K562 (cell line): ENCODE results near the gene DAD1. TPM values are rescaled to one million over a fixed set of nuclear protein-coding genes. Genes with fewer than 3 reads are reported as not detected.

Source experiments
- ATAC-seq: fragments of 200-7000 bp; cut with Tn5 transposase; 3 replicates; pipeline ENCODE4 v1.9.1; 2020; ENCODE audit warnings: moderate library complexity
- BruUV-seq: library from RNA; stranded (reverse); fragments of 400-500 nt; replicated peaks from 2 replicates; lab custom pipeline; 2021; lab: Mats Ljungman, UMichigan
- CTCF ChIA-PET: fragments of 300-600 bp; formaldehyde crosslinking; extraction: SDS; loops from one replicate; lab custom pipeline; 2021; ENCODE audit warnings: low intra/inter-chr PET ratio; lab: Yijun Ruan, JAX
- POLR2A ChIA-PET: fragments of 300-600, 350-650 bp; sonication (Branson Sonifier 250); formaldehyde crosslinking; extraction: SDS; loops from one replicate; lab custom pipeline; 2021; ENCODE audit warnings: antibody characterized with exemption, inconsistent platforms; lab: Yijun Ruan, JAX
- DNase-seq, 4 experiments: peaks; one replicate each; pipeline versions ENCODE4 v3.0.0 to v3.0.0-alpha.2; 2011 to 2018; ENCODE audit warnings: low spot score in 3 of 4, mixed read lengths in 3 of 4; ENCODE audit errors: extremely low read depth in 1 of 4
- FAIRE-seq: peaks from 2 replicates; lab custom pipeline; 2011; peaks lifted over from hg19 to GRCh38; lab: Jason Lieb, UNC
- H2AFZ ChIP-seq: 2 replicates; pipeline ENCODE4 v1.6.0; 2011; ENCODE audit warnings: low read depth, low read length, control low read depth, inconsistent platforms
- H3K27ac ChIP-seq: fragments of 200-600 bp; 3 replicates; pipeline ENCODE4 v1.8.0; 2011; ENCODE audit warnings: low read depth, mild to moderate bottlenecking, control low read depth, inconsistent platforms, low read length, moderate library complexity, mixed read lengths; ENCODE audit errors: extremely low read depth
- H3K27me3 ChIP-seq, 2 experiments: fragments of 300-600 bp in 1 of 2; 2 replicates in 1 of 2; 3 replicates in 1 of 2; pipeline versions ENCODE4 v1.6.0 to v1.8.0; 2011; ENCODE audit warnings: inconsistent platforms in 2 of 2, low read length in 2 of 2, mild to moderate bottlenecking in 1 of 2, mixed read lengths in 1 of 2, moderate library complexity in 1 of 2; ENCODE audit not compliant: control insufficient read depth in 2 of 2, insufficient read depth in 2 of 2
- H3K36me3 ChIP-seq: fragments of 300-600 bp; 3 replicates; pipeline ENCODE4 v1.8.0; 2011; ENCODE audit warnings: mild to moderate bottlenecking, low read length, inconsistent platforms; ENCODE audit not compliant: control insufficient read depth, insufficient read depth
- H3K4me1 ChIP-seq, 2 experiments: fragments of 200-600 bp in 1 of 2; replicated peaks in 1 of 2; 2 replicates in 1 of 2; 3 replicates in 1 of 2; pipeline versions ENCODE4 v1.5.1 to v1.8.0; 2011; ENCODE audit warnings: inconsistent platforms in 2 of 2, low read length in 2 of 2, mild to moderate bottlenecking in 1 of 2, mixed read lengths in 1 of 2, moderate library complexity in 1 of 2; ENCODE audit not compliant: control insufficient read depth in 2 of 2, insufficient read depth in 2 of 2
- H3K4me2 ChIP-seq: 2 replicates; pipeline ENCODE4 v1.6.1; 2011; ENCODE audit warnings: low read length, control low read depth, inconsistent platforms, mixed read lengths; ENCODE audit not compliant: insufficient read depth
- H3K4me3 ChIP-seq: fragments of 200-600 bp; sonication (generic), shearing (Covaris generic); 2 replicates; pipeline ENCODE4 v1.5.1; 2016; ENCODE audit warnings: control low read depth, inconsistent platforms
- H3K79me2 ChIP-seq: fragments of 200-600 bp; 3 replicates; pipeline ENCODE4 v1.8.0; 2011; ENCODE audit warnings: low read length, inconsistent platforms; ENCODE audit not compliant: control insufficient read depth, insufficient read depth
- H3K9ac ChIP-seq, 2 experiments: 2 replicates each; pipeline versions ENCODE4 v1.6.0 to v1.6.1; 2011; ENCODE audit warnings: low read depth in 2 of 2, low read length in 2 of 2, control low read depth in 1 of 2, inconsistent platforms in 1 of 2, mild to moderate bottlenecking in 1 of 2, mixed read lengths in 1 of 2; ENCODE audit not compliant: insufficient read depth in 1 of 2
- H3K9me1 ChIP-seq: one replicate; pipeline ENCODE4 v1.6.0; 2011; ENCODE audit warnings: inconsistent platforms, mild to moderate bottlenecking, low read length, moderate library complexity; ENCODE audit not compliant: control insufficient read depth, insufficient read depth
- H3K9me3 ChIP-seq: replicated peaks from 2 replicates; pipeline ENCODE4 v1.5.1; 2011; ENCODE audit warnings: low read depth, low read length, inconsistent platforms; ENCODE audit not compliant: control insufficient read depth, insufficient read depth
- H4K20me1 ChIP-seq: replicated peaks from 2 replicates; pipeline ENCODE4 v1.6.1; 2011; ENCODE audit warnings: low read length, inconsistent platforms, mixed read lengths; ENCODE audit not compliant: control insufficient read depth, insufficient read depth
- CREM ChIP-seq: IDR thresholded peaks from 2 replicates; pipeline ENCODE4 v1.6.1; 2014; ENCODE audit warnings: antibody characterized with exemption, low read depth
- ESRRB ChIP-seq: fragments of 250-450 bp; sonication (Bioruptor Pico); IDR thresholded peaks from 2 replicates; pipeline ENCODE4 v1.5.0; 2020; ENCODE audit warnings: mild to moderate bottlenecking, moderate library complexity, borderline replicate concordance
- FOXA1 ChIP-seq: fragments of 450-650 bp; IDR thresholded peaks from 2 replicates; pipeline ENCODE4 v1.6.1; 2016; ENCODE audit warnings: mild to moderate bottlenecking, borderline replicate concordance
- GATAD2A ChIP-seq: fragments of 450-650 bp; IDR thresholded peaks from 2 replicates; pipeline ENCODE4 v1.6.1; 2017
- GTF2E2 ChIP-seq: fragments of 200-800 bp; sonication (Bioruptor generic); IDR thresholded peaks from 2 replicates; pipeline ENCODE4 v1.6.1; 2016; ENCODE audit warnings: missing genetic modification characterization, missing compliant biosample characterization
- KAT2B ChIP-seq: IDR thresholded peaks from one replicate; pipeline ENCODE4 v1.6.1; 2012; ENCODE audit warnings: low read depth, mild to moderate bottlenecking, control low read depth, inconsistent platforms, low read length, moderate library complexity
- KLF13 ChIP-seq: fragments of 450-650 bp; IDR thresholded peaks from 2 replicates; pipeline ENCODE4 v1.6.1; 2016; ENCODE audit warnings: missing genetic modification characterization, low read depth, mild to moderate bottlenecking, missing compliant biosample characterization, moderate library complexity, borderline replicate concordance
- NCOA6 ChIP-seq: fragments of 450-650 bp; IDR thresholded peaks from 2 replicates; pipeline ENCODE4 v1.6.1; 2017; ENCODE audit warnings: mild to moderate bottlenecking
- POLR3A ChIP-seq: IDR thresholded peaks from 2 replicates; pipeline ENCODE4 v1.6.1; 2011; ENCODE audit warnings: borderline replicate concordance, mild to moderate bottlenecking, moderate library complexity; ENCODE audit not compliant: insufficient read length, insufficient read depth; ENCODE audit errors: extremely low read depth
- PRMT5 ChIP-seq: sonication (generic); formaldehyde crosslinking; IDR thresholded peaks from 2 replicates; pipeline ENCODE4 v1.5.0; 2020; ENCODE audit warnings: missing genetic modification reagents
- PTTG1 ChIP-seq: fragments of 450-650 bp; IDR thresholded peaks from 2 replicates; pipeline ENCODE4 v1.6.1; 2016; ENCODE audit warnings: low read depth, mild to moderate bottlenecking, missing genetic modification characterization, missing compliant biosample characterization
- TOE1 ChIP-seq, 2 experiments: fragments of 450-650 bp in 1 of 2; sonication (generic) in 1 of 2; formaldehyde crosslinking in 1 of 2; IDR thresholded peaks; 2 replicates each; pipeline versions ENCODE4 v1.7.1 to v1.8.0; 2016 to 2022; ENCODE audit warnings: borderline replicate concordance in 2 of 2, mild to moderate bottlenecking in 2 of 2, antibody characterized with exemption in 1 of 2, inconsistent platforms in 1 of 2, low read depth in 1 of 2, missing genetic modification reagents in 1 of 2, moderate library complexity in 1 of 2
- ZBTB7A ChIP-seq: IDR thresholded peaks from 2 replicates; pipeline ENCODE4 v1.6.1; 2011; ENCODE audit warnings: low read depth, mild to moderate bottlenecking, low read length, moderate library complexity, borderline replicate concordance; ENCODE audit not compliant: control insufficient read depth
- ZNF184 ChIP-seq: sonication (generic); formaldehyde crosslinking; IDR thresholded peaks from 2 replicates; pipeline ENCODE4 v1.5.0; 2020; ENCODE audit warnings: missing genetic modification reagents
- ZNF282 ChIP-seq: sonication (generic); formaldehyde crosslinking; IDR thresholded peaks from 2 replicates; pipeline ENCODE4 v1.8.1; 2023; ENCODE audit warnings: missing genetic modification reagents
- ZNF584 ChIP-seq: fragments of 200-800 bp; sonication (Bioruptor generic); IDR thresholded peaks from 2 replicates; pipeline ENCODE4 v1.6.1; 2016; ENCODE audit warnings: low read depth, mild to moderate bottlenecking, missing genetic modification characterization, missing compliant biosample characterization
- WGBS: fragments of 100-300 bp; shearing (Covaris generic); methylation state at CpG from one replicate; pipeline ENCODE4 v1.1.6; 2016; ENCODE audit warnings: low coverage, mixed read lengths; ENCODE audit not compliant: insufficient coverage; ENCODE audit errors: missing lambda C conversion rate; 5-methylcytosine and 5-hydroxymethylcytosine counted together
- in situ Hi-C: fragments of 300-500 bp; cut with MboI; formaldehyde crosslinking; loops from 4 replicates; pipeline ENCODE4 v1.15.0; 2018; ENCODE audit warnings: inconsistent platforms, mixed read lengths
- intact Hi-C: fragments of 100-400 bp; cut with micrococcal nuclease; formaldehyde crosslinking; loops from 2 replicates; pipeline ENCODE4 v1.14.2; 2022
- polyA plus RNA-seq, 8 experiments: library from polyadenylated mRNA; depleted of rRNA in 4 of 8; stranded (reverse) in 5 of 8; unstranded in 3 of 8; fragments of >200 nt; fragmentation: Nextera tagmentation in 2 of 8; fragmentation: Illumina TruSeq in 1 of 8; extraction: Ambion mirVana in 2 of 8; extraction: Trizol in 1 of 8; gene quantifications; 2 replicates each; pipeline versions ENCODE4 v1.2.1 to v1.2.3, GENCODE V29; 2011 to 2014; ENCODE audit warnings: inconsistent platforms in 1 of 8, missing spikeins in 1 of 8
- total RNA-seq, 7 experiments: library from RNA; depleted of rRNA in 6 of 7; stranded (reverse); fragments of >200 nt in 6 of 7; fragmentation: Illumina TruSeq in 2 of 7; extraction: Trizol in 2 of 7; gene quantifications; 2 replicates each; pipeline versions ENCODE4 v1.2.1 to v1.2.3, GENCODE V29; 2011 to 2021; ENCODE audit warnings: low replicate concordance in 1 of 7
- TF ChIP-seq, protein P1 (sequence below): fragments of 450-650 bp; IDR thresholded peaks from 2 replicates; pipeline ENCODE4 v1.6.1; 2018; ENCODE audit not compliant: partially characterized antibody
- TF ChIP-seq, protein P2 (sequence below): sonication (generic); IDR thresholded peaks from 2 replicates; pipeline ENCODE4 v1.6.1; 2016

The DAD1 gene
- total and polyA plus RNA-seq, 9 of the 15 experiments (the other 6 are each of a cell fraction or from before 2014, with no cell fraction given): 104 to 617 (median 222) TPM

DNA sequence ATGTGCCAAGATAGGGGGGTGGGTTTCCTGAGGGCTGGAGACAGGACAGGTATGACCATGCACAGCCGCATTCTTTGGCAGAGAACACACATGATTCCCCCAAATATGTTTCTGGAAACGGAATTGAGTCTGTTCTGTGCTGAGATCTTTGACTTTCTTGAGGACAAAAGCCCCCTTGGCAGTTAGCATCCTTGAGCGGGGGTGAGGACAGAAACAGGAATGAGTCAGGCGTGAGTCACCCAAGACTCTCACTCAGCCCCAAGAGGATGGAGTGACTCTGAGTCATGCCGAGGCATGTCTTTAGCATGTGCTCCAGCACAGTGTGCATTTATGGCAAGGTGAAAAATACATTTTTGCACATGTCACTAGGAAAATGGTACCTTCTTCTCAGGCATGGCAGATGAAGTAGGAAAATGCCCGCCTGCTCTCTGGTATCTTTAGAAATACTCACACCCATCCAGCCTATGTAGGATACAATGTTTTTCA lies 52.1 kb downstream of the DAD1 start:
- no peaks in the 10 kb centered on the region for H3K27me3 ChIP-seq
- WGBS: 2% methylated on average over 6 of the region's 6 CpGs
- H2AFZ ChIP-seq: no peak overlapping the region
- H3K4me2 ChIP-seq: peak overlapping the region; percentile 30; the same call in 1 of the 2 replicates
- peaks cover 0 to 20% of the 10 kb centered on the region in 2 experiments; a peak in 4 of 5 replicates for H3K4me1 ChIP-seq
- intact Hi-C loops (no loop called here), in situ Hi-C loops (no loop called here)
- peak overlapping the region; percentile 77 for H3K27ac ChIP-seq
- BruUV-seq: no TSS peak
- peak; percentile 87 for ATAC-seq
- no peaks in the 10 kb centered on the region for H3K36me3 ChIP-seq
- H4K20me1 ChIP-seq: no peaks in the 10 kb centered on the region
- no peaks in the 10 kb centered on the region for H3K79me2 ChIP-seq
- ChIA-PET POLR2A (interaction anchor here (0.5 to 1.2 kb wide), 2 partner anchors 24 to 290 kb away, joined by 3 read pairs; no protein-coding TSS in a partner anchor), CTCF (interaction anchor here (0.7 kb wide), 1 partner anchor 40 kb away, joined by 3 read pairs; no protein-coding TSS in a partner anchor)
- H3K4me3 ChIP-seq: no peak overlapping the region
- no peaks in the 10 kb centered on the region for H3K9me3 ChIP-seq
- H3K9me1 ChIP-seq: no peaks in the 10 kb centered on the region
- no peak overlapping the region for H3K9ac ChIP-seq
- FAIRE-seq: peak; percentile 96
- peak; percentile 76 to 84 (median 78) for DNase-seq
- TF ChIP-seq PTTG1 (tag): no peak
- TF ChIP-seq ZNF584 (CRISPR knock-in tag): no peak
- TF ChIP-seq KLF13 (tag): no peak
- 0 out of 2 replicates have a peak, but pooled peaks have one; percentile 34 for TF ChIP-seq CREM
- no peak for TF ChIP-seq TOE1 (IDR thresholded peaks at IDR 0.05; ENCODE audit: borderline replicate concordance)
- TF ChIP-seq TOE1 (CRISPR knock-in tag; IDR thresholded peaks at IDR 0.05; ENCODE audit: borderline replicate concordance, low read depth): no peak
- no peak for TF ChIP-seq GATAD2A
- TF ChIP-seq, protein P1, sequence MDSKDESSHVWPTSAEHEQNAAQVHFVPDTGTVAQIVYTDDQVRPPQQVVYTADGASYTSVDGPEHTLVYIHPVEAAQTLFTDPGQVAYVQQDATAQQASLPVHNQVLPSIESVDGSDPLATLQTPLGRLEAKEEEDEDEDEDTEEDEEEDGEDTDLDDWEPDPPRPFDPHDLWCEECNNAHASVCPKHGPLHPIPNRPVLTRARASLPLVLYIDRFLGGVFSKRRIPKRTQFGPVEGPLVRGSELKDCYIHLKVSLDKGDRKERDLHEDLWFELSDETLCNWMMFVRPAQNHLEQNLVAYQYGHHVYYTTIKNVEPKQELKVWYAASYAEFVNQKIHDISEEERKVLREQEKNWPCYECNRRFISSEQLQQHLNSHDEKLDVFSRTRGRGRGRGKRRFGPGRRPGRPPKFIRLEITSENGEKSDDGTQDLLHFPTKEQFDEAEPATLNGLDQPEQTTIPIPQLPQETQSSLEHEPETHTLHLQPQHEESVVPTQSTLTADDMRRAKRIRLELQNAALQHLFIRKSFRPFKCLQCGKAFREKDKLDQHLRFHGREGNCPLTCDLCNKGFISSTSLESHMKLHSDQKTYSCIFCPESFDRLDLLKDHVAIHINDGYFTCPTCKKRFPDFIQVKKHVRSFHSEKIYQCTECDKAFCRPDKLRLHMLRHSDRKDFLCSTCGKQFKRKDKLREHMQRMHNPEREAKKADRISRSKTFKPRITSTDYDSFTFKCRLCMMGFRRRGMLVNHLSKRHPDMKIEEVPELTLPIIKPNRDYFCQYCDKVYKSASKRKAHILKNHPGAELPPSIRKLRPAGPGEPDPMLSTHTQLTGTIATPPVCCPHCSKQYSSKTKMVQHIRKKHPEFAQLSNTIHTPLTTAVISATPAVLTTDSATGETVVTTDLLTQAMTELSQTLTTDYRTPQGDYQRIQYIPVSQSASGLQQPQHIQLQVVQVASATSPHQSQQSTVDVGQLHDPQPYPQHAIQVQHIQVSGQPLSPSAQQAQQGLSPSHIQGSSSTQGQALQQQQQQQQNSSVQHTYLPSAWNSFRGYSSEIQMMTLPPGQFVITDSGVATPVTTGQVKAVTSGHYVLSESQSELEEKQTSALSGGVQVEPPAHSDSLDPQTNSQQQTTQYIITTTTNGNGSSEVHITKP: no peak
- no peak for TF ChIP-seq ESRRB
- TF ChIP-seq POLR3A: no peak
- TF ChIP-seq FOXA1: no peak
- no peak for TF ChIP-seq PRMT5 (CRISPR knock-in tag)
- TF ChIP-seq ZNF282 (CRISPR knock-in tag): no peak
- TF ChIP-seq ZBTB7A: peak; percentile 69; the same call in 1 of the 2 replicates
- TF ChIP-seq NCOA6: no peak
- no peak for TF ChIP-seq KAT2B
- TF ChIP-seq, protein P2, sequence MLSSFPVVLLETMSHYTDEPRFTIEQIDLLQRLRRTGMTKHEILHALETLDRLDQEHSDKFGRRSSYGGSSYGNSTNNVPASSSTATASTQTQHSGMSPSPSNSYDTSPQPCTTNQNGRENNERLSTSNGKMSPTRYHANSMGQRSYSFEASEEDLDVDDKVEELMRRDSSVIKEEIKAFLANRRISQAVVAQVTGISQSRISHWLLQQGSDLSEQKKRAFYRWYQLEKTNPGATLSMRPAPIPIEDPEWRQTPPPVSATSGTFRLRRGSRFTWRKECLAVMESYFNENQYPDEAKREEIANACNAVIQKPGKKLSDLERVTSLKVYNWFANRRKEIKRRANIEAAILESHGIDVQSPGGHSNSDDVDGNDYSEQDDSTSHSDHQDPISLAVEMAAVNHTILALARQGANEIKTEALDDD: no peak
- no peak for TF ChIP-seq GTF2E2 (tag)
- TF ChIP-seq ZNF184: no peak
